Caco-2 (cell line): ENCODE results near the gene CALD1. TPM values are rescaled to one million over a fixed set of nuclear protein-coding genes. Genes with fewer than 3 reads are reported as not detected.

ENCODE experiments used
- BruUV-seq: library from RNA; stranded (reverse); fragments of 400-500 nt; replicated peaks from 2 replicates; lab custom pipeline; 2021; lab: Mats Ljungman, UMichigan
- CTCF ChIA-PET: fragments of 300-600 bp; sonication (Branson Sonifier 250); formaldehyde crosslinking; loops from one replicate; lab custom pipeline; 2022; ENCODE audit warnings: antibody characterized with exemption; lab: Charles Lee
- POLR2A ChIA-PET: fragments of 300-600 bp; sonication (Branson Sonifier 250); formaldehyde crosslinking; loops from one replicate; lab custom pipeline; 2022; ENCODE audit warnings: antibody characterized with exemption; lab: Charles Lee
- DNase-seq, 2 experiments: peaks; one replicate each; pipeline versions ENCODE4 v3.0.0 to v3.0.0-alpha.2; 2020 to 2022
- H3K27me3 ChIP-seq: replicated peaks from 2 replicates; pipeline ENCODE4 v1.6.0; 2011; ENCODE audit warnings: low read length; ENCODE audit not compliant: control insufficient read depth, insufficient read depth
- H3K36me3 ChIP-seq: 2 replicates; pipeline ENCODE4 v1.5.1; 2011; ENCODE audit warnings: low read length; ENCODE audit not compliant: control insufficient read depth, insufficient read depth
- H3K4me1 ChIP-seq: fragments of 250-450 bp; sonication (Bioruptor Pico); 2 replicates; pipeline ENCODE4 v1.5.1; 2020; ENCODE audit warnings: mild to moderate bottlenecking
- H3K4me3 ChIP-seq: 2 replicates; pipeline ENCODE4 v1.5.1; 2011; ENCODE audit warnings: low read depth, mild to moderate bottlenecking, control low read depth, low read length
- H3K9me3 ChIP-seq: fragments of 250-450 bp; sonication (Bioruptor Pico); 2 replicates; pipeline ENCODE4 v1.5.1; 2020; ENCODE audit warnings: mild to moderate bottlenecking, moderate library complexity
- H3K27ac Mint-ChIP-seq: one replicate; pipeline ENCODE4 v1.8.0; 2022; ENCODE audit warnings: mixed read lengths; ENCODE audit not compliant: unreplicated experiment
- H3K27me3 Mint-ChIP-seq: one replicate; pipeline ENCODE4 v1.8.0; 2022; ENCODE audit warnings: mixed read lengths; ENCODE audit not compliant: insufficient read depth, unreplicated experiment
- H3K36me3 Mint-ChIP-seq: one replicate; pipeline ENCODE4 v1.8.0; 2022; ENCODE audit warnings: mild to moderate bottlenecking, mixed read lengths; ENCODE audit not compliant: insufficient read depth, unreplicated experiment
- H3K4me1 Mint-ChIP-seq: one replicate; pipeline ENCODE4 v1.8.0; 2022; ENCODE audit warnings: low read depth, mixed read lengths; ENCODE audit not compliant: unreplicated experiment
- H3K4me3 Mint-ChIP-seq: one replicate; pipeline ENCODE4 v1.8.0; 2022; ENCODE audit warnings: mild to moderate bottlenecking, moderate library complexity, mixed read lengths; ENCODE audit not compliant: unreplicated experiment
- H3K9me3 Mint-ChIP-seq: one replicate; pipeline ENCODE4 v1.8.0; 2022; ENCODE audit warnings: mixed read lengths; ENCODE audit not compliant: unreplicated experiment
- CTCF ChIP-seq, 2 experiments: fragments of 200-600 bp in 1 of 2; IDR thresholded peaks; 1 replicate in 1 of 2; 2 replicates in 1 of 2; pipeline versions ENCODE4 v1.5.1 to v1.8.0; 2011 to 2022; ENCODE audit warnings: antibody characterized with exemption in 1 of 2, control low read depth in 1 of 2, inconsistent platforms in 1 of 2, low read depth in 1 of 2, low read length in 1 of 2, mild to moderate bottlenecking in 1 of 2, moderate library complexity in 1 of 2; ENCODE audit not compliant: insufficient read depth in 1 of 2, severe bottlenecking in 1 of 2, unreplicated experiment in 1 of 2
- intact Hi-C: fragments of 100-400 bp; cut with micrococcal nuclease; formaldehyde crosslinking; loops from one replicate; pipeline ENCODE4 v1.10.0; 2022; ENCODE audit not compliant: unreplicated experiment
- total RNA-seq: library from RNA; stranded (reverse); gene quantifications from 2 replicates; pipeline ENCODE4 v1.2.3, GENCODE V29; 2022

Gene CALD1
- total RNA-seq, 1 experiment from 2014 or later: 155 TPM

DNA sequence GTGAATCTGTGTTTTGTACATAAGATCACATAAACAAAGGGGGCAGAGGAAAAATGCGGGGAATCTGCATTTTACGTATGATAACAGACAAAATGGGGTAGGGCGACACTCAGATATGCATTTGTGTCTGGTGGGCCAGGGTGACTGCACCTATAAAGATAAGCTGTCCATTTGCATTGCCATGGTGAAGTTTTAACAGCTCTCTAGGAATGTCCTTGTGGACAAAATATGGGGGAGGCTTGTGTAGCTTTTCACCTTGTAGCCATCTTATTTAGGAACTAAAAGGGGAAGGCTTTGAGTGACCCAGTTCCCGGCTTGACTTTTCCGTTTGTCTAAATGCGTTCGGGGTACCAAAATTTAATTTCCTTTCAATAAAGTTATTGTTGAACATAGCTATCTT, 114.5 kb downstream of the CALD1 start:
- CTCF ChIA-PET: interaction anchor here (0.6 kb wide), 1 partner anchor 15 kb away, joined by 4 read pairs; no protein-coding TSS in a partner anchor
- POLR2A ChIA-PET: no interaction called here
- Mint-ChIP-seq H3K36me3 (peaks cover 62% of the 10 kb centered on the region), H3K27me3 (no peaks in the 10 kb centered on the region), H3K4me3 (peak overlapping the region; percentile 71), H3K9me3 (peaks cover 18% of the 10 kb centered on the region), H3K4me1 (peaks cover 19% of the 10 kb centered on the region), H3K27ac (peak overlapping the region; percentile 46)
- Histone ChIP-seq H3K9me3 (peaks cover 15% of the 10 kb centered on the region), H3K36me3 (peaks cover 3% of the 10 kb centered on the region), H3K4me3 (no peak overlapping the region), H3K4me1 (peaks cover 35% of the 10 kb centered on the region), H3K27me3 (no peaks in the 10 kb centered on the region)
- intact Hi-C loops: loop anchor here (5.0 kb wide), 1 partner anchor 202 kb away; no protein-coding TSS in a partner anchor
- BruUV-seq: no TSS peak
- no peak for DNase-seq
- TF ChIP-seq CTCF (IDR thresholded peaks at IDR 0.05; ENCODE audit: insufficient read depth in 1 of 2, low read depth in 1 of 2, low read length in 1 of 2, severe bottlenecking in 1 of 2, unreplicated experiment in 1 of 2): no peak

DNA sequence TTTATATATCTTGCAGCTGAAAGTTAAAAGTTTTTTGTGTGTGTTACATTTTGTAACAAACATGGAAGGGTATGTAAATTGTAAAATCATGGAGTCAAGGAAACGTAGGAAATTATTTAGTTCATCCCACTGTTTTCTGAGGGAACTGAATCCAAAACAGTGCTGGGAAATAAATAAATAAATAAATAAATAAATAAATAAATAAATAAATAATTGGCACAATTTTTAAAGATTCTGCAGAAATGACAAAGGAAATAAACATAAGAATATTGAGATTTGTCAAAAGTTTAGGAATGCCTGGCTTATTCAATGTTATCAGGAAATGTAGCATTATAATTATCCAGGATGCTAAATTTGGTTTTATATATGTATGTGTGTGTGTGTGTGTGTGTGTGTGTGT, 115.5 kb downstream of the CALD1 start:
- Histone ChIP-seq H3K27me3 (no peaks in the 10 kb centered on the region), H3K4me1 (peaks cover 45% of the 10 kb centered on the region), H3K36me3 (peaks cover 3% of the 10 kb centered on the region), H3K4me3 (no peak overlapping the region), H3K9me3 (peaks cover 15% of the 10 kb centered on the region)
- intact Hi-C loops: loop anchor here (5.0 kb wide), 1 partner anchor 203 kb away; no protein-coding TSS in a partner anchor
- TF ChIP-seq CTCF (IDR thresholded peaks at IDR 0.05; ENCODE audit: insufficient read depth in 1 of 2, low read depth in 1 of 2, low read length in 1 of 2, severe bottlenecking in 1 of 2, unreplicated experiment in 1 of 2): no peak
- ChIA-PET POLR2A (no interaction called here), CTCF (no interaction called here)
- H3K27me3 Mint-ChIP-seq: no peaks in the 10 kb centered on the region
- DNase-seq: no peak
- peaks cover 29% of the 10 kb centered on the region for H3K4me1 Mint-ChIP-seq
- H3K9me3 Mint-ChIP-seq: peaks cover 18% of the 10 kb centered on the region
- H3K27ac Mint-ChIP-seq: peak overlapping the region; percentile 62
- BruUV-seq: no TSS peak
- no peak overlapping the region for H3K4me3 Mint-ChIP-seq
- peaks cover 71% of the 10 kb centered on the region for H3K36me3 Mint-ChIP-seq

DNA sequence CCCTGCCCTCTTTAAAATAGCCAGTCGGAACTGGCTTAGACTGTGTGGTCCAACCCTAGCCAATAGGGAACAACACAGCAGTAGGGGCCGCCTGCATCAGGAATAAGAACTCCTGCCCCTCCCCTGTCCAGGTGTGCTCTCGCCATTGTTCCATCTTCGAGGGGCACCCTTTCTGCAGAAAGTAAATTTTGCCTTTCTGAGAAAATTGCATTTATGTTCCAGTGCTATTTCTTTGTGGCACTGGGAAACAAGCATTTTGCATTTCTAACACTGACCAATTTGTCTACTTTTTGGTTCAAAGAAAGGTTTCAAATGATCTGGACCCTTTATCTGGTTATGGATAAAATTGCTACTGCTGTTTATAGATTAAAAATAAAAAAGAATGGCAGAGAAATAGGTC, 116.6 kb downstream of the CALD1 start:
- CTCF ChIA-PET: no interaction called here
- no peak for TF ChIP-seq CTCF (IDR thresholded peaks at IDR 0.05; ENCODE audit: insufficient read depth in 1 of 2, low read depth in 1 of 2, low read length in 1 of 2, severe bottlenecking in 1 of 2, unreplicated experiment in 1 of 2)
- Mint-ChIP-seq H3K9me3 (peaks cover 18% of the 10 kb centered on the region), H3K27ac (peak overlapping the region; percentile 62), H3K4me3 (no peak overlapping the region), H3K27me3 (no peaks in the 10 kb centered on the region), H3K36me3 (peaks cover 72% of the 10 kb centered on the region), H3K4me1 (peaks cover 39% of the 10 kb centered on the region)
- H3K36me3 ChIP-seq: peaks cover 3% of the 10 kb centered on the region
- DNase-seq: no peak
- BruUV-seq: no TSS peak
- H3K27me3 ChIP-seq: no peaks in the 10 kb centered on the region
- intact Hi-C loops: no loop called here
- H3K9me3 ChIP-seq: peaks cover 15% of the 10 kb centered on the region
- no peak overlapping the region for H3K4me3 ChIP-seq
- peaks cover 49% of the 10 kb centered on the region for H3K4me1 ChIP-seq
- POLR2A ChIA-PET: no interaction called here
